Calu3 (cell line): ENCODE data around the gene IL3RA. TPM values are rescaled to one million over a fixed set of nuclear protein-coding genes. Genes with fewer than 3 reads are reported as not detected.

ENCODE experiments used
- BruUV-seq: library from RNA; stranded (reverse); fragments of 400-500 nt; replicated peaks from 2 replicates; lab custom pipeline; 2021; lab: Mats Ljungman, UMichigan
- CTCF ChIA-PET: fragments of 300-600 bp; sonication (Branson Sonifier 250); formaldehyde crosslinking; loops from one replicate; lab custom pipeline; 2022; ENCODE audit warnings: antibody characterized with exemption; lab: Charles Lee
- DNase-seq: peaks from one replicate; pipeline ENCODE4 v3.0.0; 2022
- H3K27ac Mint-ChIP-seq: one replicate; pipeline ENCODE4 v1.8.0; 2022; ENCODE audit warnings: mixed read lengths; ENCODE audit not compliant: unreplicated experiment
- H3K27me3 Mint-ChIP-seq: one replicate; pipeline ENCODE4 v1.8.0; 2022; ENCODE audit warnings: mixed read lengths; ENCODE audit not compliant: unreplicated experiment
- H3K36me3 Mint-ChIP-seq: one replicate; pipeline ENCODE4 v1.8.0; 2022; ENCODE audit warnings: mild to moderate bottlenecking, moderate library complexity, mixed read lengths; ENCODE audit not compliant: insufficient read depth, unreplicated experiment
- H3K4me1 Mint-ChIP-seq: one replicate; pipeline ENCODE4 v1.8.0; 2022; ENCODE audit warnings: mild to moderate bottlenecking, low read depth, mixed read lengths; ENCODE audit not compliant: unreplicated experiment
- H3K4me3 Mint-ChIP-seq: one replicate; pipeline ENCODE4 v1.8.0; 2022; ENCODE audit warnings: mild to moderate bottlenecking, low read depth, moderate library complexity, mixed read lengths; ENCODE audit not compliant: unreplicated experiment
- H3K9me3 Mint-ChIP-seq: one replicate; pipeline ENCODE4 v1.8.0; 2022; ENCODE audit warnings: low read depth, mixed read lengths; ENCODE audit not compliant: unreplicated experiment
- intact Hi-C: fragments of 100-400 bp; cut with micrococcal nuclease; formaldehyde crosslinking; loops from one replicate; pipeline ENCODE4 v1.10.0; 2022; ENCODE audit not compliant: unreplicated experiment
- total RNA-seq: library from RNA; stranded (reverse); gene quantifications from 2 replicates; pipeline ENCODE4 v1.2.3, GENCODE V29; 2022
- TF ChIP-seq, protein P1 (sequence below): fragments of 200-600 bp; IDR thresholded peaks from one replicate; pipeline ENCODE4 v1.8.0; 2022; ENCODE audit warnings: antibody characterized with exemption; ENCODE audit not compliant: unreplicated experiment

Gene IL3RA
- total RNA-seq, 1 experiment from 2014 or later = not detected

DNA sequence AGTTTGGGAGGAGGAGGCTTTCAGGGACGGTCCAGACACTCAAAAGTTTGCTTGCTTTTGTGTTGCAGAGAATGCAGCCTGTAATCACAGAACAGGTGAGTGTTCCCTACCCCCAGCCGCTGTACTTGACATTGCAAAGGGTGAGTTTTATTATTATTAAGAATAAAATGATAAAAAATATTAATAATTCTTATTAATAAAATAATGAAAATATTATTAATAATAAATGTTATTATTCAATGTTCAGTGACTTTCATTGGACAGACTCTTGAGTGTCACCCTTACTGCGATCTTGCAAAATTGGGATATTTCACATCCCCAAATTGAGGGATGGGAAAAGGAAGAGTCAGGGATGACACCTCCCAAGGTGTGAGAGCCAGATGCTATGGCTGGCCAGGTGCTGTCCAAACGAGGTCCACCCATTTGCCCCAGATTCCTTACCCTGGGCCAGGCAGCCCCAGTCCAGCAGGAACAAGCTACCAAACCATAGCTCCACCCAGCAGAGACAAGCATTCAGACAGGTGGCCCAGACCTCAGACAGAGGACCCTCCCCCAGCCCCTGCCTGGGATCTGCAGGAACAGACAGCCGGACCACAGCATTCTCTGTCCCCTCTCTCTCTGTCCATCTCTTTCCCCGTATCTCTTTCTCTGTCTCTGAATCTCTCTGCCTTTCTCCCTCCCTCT is 22.4 kb downstream of the IL3RA start:
- no TSS peak for BruUV-seq
- CTCF ChIA-PET = no interaction called here
- peaks cover 7% of the 10 kb centered on the region for H3K9me3 Mint-ChIP-seq

DNA sequence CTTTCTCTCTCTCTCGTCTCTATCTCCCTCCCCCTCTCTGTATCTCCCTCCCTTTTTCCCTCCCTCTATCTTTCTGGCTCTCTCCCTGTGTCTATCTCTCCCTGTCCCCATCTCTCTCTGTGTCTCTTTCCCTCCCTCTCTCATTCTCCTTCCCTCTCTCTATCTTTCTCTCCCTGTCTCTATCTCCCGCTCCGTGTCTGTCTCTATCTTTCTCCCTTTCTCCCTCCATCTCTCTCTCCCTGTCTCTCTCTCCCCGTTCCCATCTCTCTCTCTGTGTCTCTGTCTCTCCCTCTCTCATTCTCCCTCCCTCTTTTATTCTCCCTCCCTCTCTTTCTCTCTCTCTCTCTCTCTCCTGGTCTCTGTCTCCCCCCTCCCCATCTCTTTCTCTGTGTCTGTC is 22.9 kb downstream of the IL3RA start:
- intact Hi-C loops = no loop called here

More for the DNA sequence above, 22.4 kb downstream of the IL3RA start:
- DNase-seq = no peak
- Mint-ChIP-seq H3K36me3 (peaks cover 15% of the 10 kb centered on the region), H3K27ac (no peak overlapping the region), H3K4me3 (no peak overlapping the region), H3K27me3 (peaks cover 34% of the 10 kb centered on the region), H3K4me1 (peaks cover 11% of the 10 kb centered on the region)
- TF ChIP-seq, protein P1, sequence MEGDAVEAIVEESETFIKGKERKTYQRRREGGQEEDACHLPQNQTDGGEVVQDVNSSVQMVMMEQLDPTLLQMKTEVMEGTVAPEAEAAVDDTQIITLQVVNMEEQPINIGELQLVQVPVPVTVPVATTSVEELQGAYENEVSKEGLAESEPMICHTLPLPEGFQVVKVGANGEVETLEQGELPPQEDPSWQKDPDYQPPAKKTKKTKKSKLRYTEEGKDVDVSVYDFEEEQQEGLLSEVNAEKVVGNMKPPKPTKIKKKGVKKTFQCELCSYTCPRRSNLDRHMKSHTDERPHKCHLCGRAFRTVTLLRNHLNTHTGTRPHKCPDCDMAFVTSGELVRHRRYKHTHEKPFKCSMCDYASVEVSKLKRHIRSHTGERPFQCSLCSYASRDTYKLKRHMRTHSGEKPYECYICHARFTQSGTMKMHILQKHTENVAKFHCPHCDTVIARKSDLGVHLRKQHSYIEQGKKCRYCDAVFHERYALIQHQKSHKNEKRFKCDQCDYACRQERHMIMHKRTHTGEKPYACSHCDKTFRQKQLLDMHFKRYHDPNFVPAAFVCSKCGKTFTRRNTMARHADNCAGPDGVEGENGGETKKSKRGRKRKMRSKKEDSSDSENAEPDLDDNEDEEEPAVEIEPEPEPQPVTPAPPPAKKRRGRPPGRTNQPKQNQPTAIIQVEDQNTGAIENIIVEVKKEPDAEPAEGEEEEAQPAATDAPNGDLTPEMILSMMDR = no peak
- intact Hi-C loops = no loop called here

DNA sequence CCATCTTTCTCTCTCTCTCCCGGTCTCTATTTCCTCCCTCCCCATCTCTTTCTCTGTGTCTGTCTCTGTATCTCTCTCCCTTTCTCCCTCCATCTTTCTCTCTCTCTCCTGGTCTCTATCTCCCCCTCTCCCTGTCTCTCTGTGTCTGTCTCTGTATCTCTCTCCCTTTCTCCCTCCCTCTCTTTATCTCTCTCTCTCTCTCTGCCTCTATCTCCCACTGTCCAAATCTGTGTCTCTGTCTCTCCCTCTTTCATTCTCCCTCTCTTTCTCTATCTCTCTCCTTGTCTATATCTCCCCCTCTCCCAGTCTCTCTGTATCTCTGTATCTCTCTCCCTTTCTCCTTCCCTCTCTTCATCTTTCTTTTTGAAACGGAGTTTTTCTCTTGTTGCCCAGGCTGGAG is 23.6 kb downstream of the IL3RA start:
- CTCF ChIA-PET = no interaction called here
- Mint-ChIP-seq H3K4me3 (no peak overlapping the region), H3K4me1 (peaks cover 11% of the 10 kb centered on the region), H3K27me3 (peaks cover 34% of the 10 kb centered on the region), H3K36me3 (peaks cover 10% of the 10 kb centered on the region), H3K9me3 (peaks cover 7% of the 10 kb centered on the region), H3K27ac (no peak overlapping the region)
- TF ChIP-seq, protein P1 = no peak
- no peak for DNase-seq
- no TSS peak for BruUV-seq
- intact Hi-C loops = no loop called here

More for the DNA sequence above, 22.9 kb downstream of the IL3RA start:
- DNase-seq = no peak
- TF ChIP-seq, protein P1 = no peak
- Mint-ChIP-seq H3K9me3 (peaks cover 7% of the 10 kb centered on the region), H3K4me3 (no peak overlapping the region), H3K27me3 (peaks cover 34% of the 10 kb centered on the region), H3K27ac (no peak overlapping the region), H3K4me1 (peaks cover 11% of the 10 kb centered on the region), H3K36me3 (peaks cover 10% of the 10 kb centered on the region)
- no TSS peak for BruUV-seq
- CTCF ChIA-PET = no interaction called here

DNA sequence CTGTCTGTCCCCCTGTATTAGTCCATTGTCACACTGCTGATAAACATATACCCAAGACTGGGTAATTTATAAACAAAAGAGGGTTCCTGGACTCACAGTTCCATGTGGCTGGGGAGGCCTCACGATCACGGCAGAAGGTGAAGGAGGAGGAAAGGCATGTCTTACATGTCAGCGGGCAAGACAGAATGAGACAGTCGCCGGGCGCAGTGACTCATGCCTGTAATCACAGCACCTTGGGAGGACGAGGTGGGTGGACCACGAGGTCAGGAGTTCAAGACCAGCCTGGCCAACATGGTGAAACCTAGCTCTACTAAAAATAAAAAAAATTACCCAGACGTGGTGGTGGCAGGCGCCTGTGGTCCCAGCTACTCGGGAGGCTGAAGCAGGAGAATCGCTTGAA is 24.7 kb downstream of the IL3RA start:
- Mint-ChIP-seq H3K4me3 (no peak overlapping the region), H3K27me3 (peaks cover 34% of the 10 kb centered on the region), H3K36me3 (peaks cover 5% of the 10 kb centered on the region), H3K4me1 (peaks cover 11% of the 10 kb centered on the region), H3K9me3 (peaks cover 7% of the 10 kb centered on the region), H3K27ac (no peak overlapping the region)
- peak; percentile 34 for DNase-seq
- TF ChIP-seq, protein P1 = no peak
- CTCF ChIA-PET = no interaction called here
- BruUV-seq = no TSS peak
- intact Hi-C loops = no loop called here
